Liver (tissue), 9 donors: ENCODE measurements around the gene LAMP1. TPM values are rescaled to one million over a fixed set of nuclear protein-coding genes. Genes with fewer than 3 reads are reported as not detected.

Experiments used
- DNase-seq: peaks from one replicate; pipeline ENCODE4 v3.0.0-alpha.2; 2017; ENCODE audit warnings: low spot score
- H3K27ac ChIP-seq, 2 donors: one replicate each; pipeline ENCODE4 v1.7.0; 2013; ENCODE audit warnings: inconsistent platforms in 2 of 2, low read length in 2 of 2, control low read depth in 1 of 2, low read depth in 1 of 2, mild to moderate bottlenecking in 1 of 2
- H3K27me3 ChIP-seq, 4 donors: one replicate each; pipeline versions ENCODE4 v1.6.1 to v1.7.0; 2013; ENCODE audit warnings: low read length in 3 of 4, inconsistent platforms in 1 of 4, mild to moderate bottlenecking in 1 of 4, moderate library complexity in 1 of 4; ENCODE audit not compliant: control insufficient read depth in 4 of 4, insufficient read depth in 4 of 4
- H3K36me3 ChIP-seq, 4 donors: one replicate each; pipeline versions ENCODE4 v1.6.1 to v1.7.0; 2013; ENCODE audit warnings: low read length in 3 of 4, mild to moderate bottlenecking in 3 of 4, low read depth in 1 of 4, moderate library complexity in 1 of 4; ENCODE audit not compliant: control insufficient read depth in 4 of 4, insufficient read depth in 3 of 4
- H3K4me1 ChIP-seq, 4 donors: one replicate each; pipeline versions ENCODE4 v1.6.1 to v1.7.0; 2013; ENCODE audit warnings: low read length in 3 of 4, mild to moderate bottlenecking in 3 of 4, moderate library complexity in 1 of 4; ENCODE audit not compliant: control insufficient read depth in 4 of 4, insufficient read depth in 4 of 4
- H3K4me3 ChIP-seq, 3 donors: one replicate each; pipeline versions ENCODE4 v1.6.1 to v1.7.0; 2013; ENCODE audit warnings: low read length in 3 of 3, control low read depth in 1 of 3, low read depth in 1 of 3, mild to moderate bottlenecking in 1 of 3
- H3K9ac ChIP-seq, 2 donors: one replicate each; pipeline ENCODE4 v1.7.0; 2013; ENCODE audit warnings: low read length in 2 of 2, mild to moderate bottlenecking in 2 of 2, moderate library complexity in 2 of 2, control low read depth in 1 of 2, low read depth in 1 of 2
- H3K9me3 ChIP-seq, 4 donors: one replicate each; pipeline versions ENCODE4 v1.6.1 to v1.7.0; 2013; ENCODE audit warnings: low read length in 3 of 4; ENCODE audit not compliant: control insufficient read depth in 4 of 4
- EGR1 ChIP-seq, 2 donors: IDR thresholded peaks; 2 replicates each; pipeline ENCODE4 v1.6.1; 2016 to 2018; ENCODE audit warnings: antibody characterized with exemption in 2 of 2, low read depth in 2 of 2
- FOXA1 ChIP-seq: IDR thresholded peaks from 2 replicates; pipeline ENCODE4 v1.6.1; 2016; ENCODE audit warnings: antibody characterized with exemption
- FOXA2 ChIP-seq: IDR thresholded peaks from 2 replicates; pipeline ENCODE4 v1.6.1; 2016; ENCODE audit warnings: antibody characterized with exemption
- GABPA ChIP-seq, 2 donors: IDR thresholded peaks in 1 of 2; conservative IDR thresholded peaks in 1 of 2; 2 replicates each; pipeline ENCODE4 v1.6.1; 2016; ENCODE audit warnings: antibody characterized with exemption in 2 of 2, mild to moderate bottlenecking in 1 of 2, moderate library complexity in 1 of 2
- HNF4A ChIP-seq, 2 donors: conservative IDR thresholded peaks; 2 replicates each; pipeline ENCODE4 v1.6.1; 2016; ENCODE audit warnings: antibody characterized with exemption in 2 of 2, mild to moderate bottlenecking in 2 of 2
- HNF4G ChIP-seq: IDR thresholded peaks from 2 replicates; pipeline ENCODE4 v1.6.1; 2016; ENCODE audit warnings: antibody characterized with exemption
- MAX ChIP-seq: IDR thresholded peaks from 2 replicates; pipeline ENCODE4 v1.6.1; 2016; ENCODE audit warnings: antibody characterized with exemption
- NR2F2 ChIP-seq: IDR thresholded peaks from 2 replicates; pipeline ENCODE4 v1.6.1; 2016; ENCODE audit warnings: antibody characterized with exemption
- RAD21 ChIP-seq, 2 donors: IDR thresholded peaks; 2 replicates each; pipeline ENCODE4 v1.6.1; 2016; ENCODE audit warnings: antibody characterized with exemption in 2 of 2, mild to moderate bottlenecking in 2 of 2
- SP1 ChIP-seq: IDR thresholded peaks from 2 replicates; pipeline ENCODE4 v1.6.1; 2018; ENCODE audit warnings: antibody characterized with exemption, mild to moderate bottlenecking
- TAF1 ChIP-seq: conservative IDR thresholded peaks from 2 replicates; pipeline ENCODE4 v1.6.1; 2016; ENCODE audit warnings: antibody characterized with exemption, mild to moderate bottlenecking
- YY1 ChIP-seq: IDR thresholded peaks from 2 replicates; pipeline ENCODE4 v1.6.1; 2016; ENCODE audit warnings: antibody characterized with exemption, mild to moderate bottlenecking
- ZBTB33 ChIP-seq: IDR thresholded peaks from 2 replicates; pipeline ENCODE4 v1.6.1; 2016; ENCODE audit warnings: antibody characterized with exemption
- WGBS: extraction: QIAGEN DNeasy Blood & Tissue Kit; methylation state at CpG from one replicate; pipeline ENCODE4 v1.1.7; 2013; 5-methylcytosine and 5-hydroxymethylcytosine counted together
- polyA plus RNA-seq, 2 donors: library from polyadenylated mRNA; stranded (reverse) in 1 of 2; unstranded in 1 of 2; fragments of 200-250 nt in 1 of 2; fragments of >200 nt in 1 of 2; fragmentation: Nextera tagmentation in 1 of 2; extraction: Ambion mirVana in 1 of 2; gene quantifications; one replicate each; pipeline versions ENCODE4 v1.2.1 to v1.2.3, GENCODE V29; 2013 to 2015
- total RNA-seq, 2 donors: library from RNA; depleted of rRNA; stranded (reverse); fragments of >200 nt; gene quantifications; one replicate each; pipeline ENCODE4 v1.2.3, GENCODE V29; 2014
- TF ChIP-seq, protein P1 (sequence below): IDR thresholded peaks from 2 replicates; pipeline ENCODE4 v1.6.1; 2016; ENCODE audit warnings: antibody characterized with exemption
- TF ChIP-seq, protein P2 (sequence below): IDR thresholded peaks from 2 replicates; pipeline ENCODE4 v1.6.1; 2016; ENCODE audit warnings: antibody characterized with exemption, mild to moderate bottlenecking
- donor health status: healthy.
- donor health status: healthy.
- donor health status: healthy.
- donor health status: healthy.
- donor health status: healthy.

Gene LAMP1
- total and polyA plus RNA-seq, 4 donors, result 24.4 to 160 (median 62.9) TPM

GRCh38 chr13:113349050-113349449, 52.0 kb downstream of the LAMP1 start:
- Histone ChIP-seq H3K9ac (no peak overlapping the region), H3K4me1 (no peaks in the 10 kb centered on the region), H3K4me3 (no peak overlapping the region), H3K9me3 (no peaks in the 10 kb centered on the region), H3K27me3 (no peaks in the 10 kb centered on the region), H3K27ac (no peak overlapping the region), H3K36me3 (peaks cover 8 to 44% (median 34%) of the 10 kb centered on the region in 4 donors)
- TF ChIP-seq ZBTB33, result no peak
- TF ChIP-seq SP1, result no peak
- TF ChIP-seq TAF1, result no peak
- TF ChIP-seq FOXA1, result no peak
- TF ChIP-seq, protein P1, sequence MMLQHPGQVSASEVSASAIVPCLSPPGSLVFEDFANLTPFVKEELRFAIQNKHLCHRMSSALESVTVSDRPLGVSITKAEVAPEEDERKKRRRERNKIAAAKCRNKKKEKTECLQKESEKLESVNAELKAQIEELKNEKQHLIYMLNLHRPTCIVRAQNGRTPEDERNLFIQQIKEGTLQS, result no peak
- no peak for TF ChIP-seq EGR1 (IDR thresholded peaks at IDR 0.05; ENCODE audit: low read depth in 2 of 2)
- no peak for TF ChIP-seq NR2F2
- no peak for TF ChIP-seq GABPA (IDR thresholded peaks at IDR 0.05 in 1 of 2, conservative IDR thresholded peaks at IDR 0.05 in 1 of 2)
- DNase-seq, result no peak
- WGBS, result 94% methylated on average over 6 of the region's 6 CpGs

- Histone ChIP-seq H3K4me3 (no peak overlapping the region), H3K9ac (no peak overlapping the region), H3K9me3 (no peaks in the 10 kb centered on the region), H3K4me1 (no peaks in the 10 kb centered on the region), H3K36me3 (peaks cover 8 to 43% (median 33%) of the 10 kb centered on the region in 4 donors), H3K27ac (no peak overlapping the region), H3K27me3 (no peaks in the 10 kb centered on the region)
- TF ChIP-seq HNF4G, result no peak
- TF ChIP-seq YY1, result no peak
- TF ChIP-seq MAX, result no peak
- TF ChIP-seq, protein P2, sequence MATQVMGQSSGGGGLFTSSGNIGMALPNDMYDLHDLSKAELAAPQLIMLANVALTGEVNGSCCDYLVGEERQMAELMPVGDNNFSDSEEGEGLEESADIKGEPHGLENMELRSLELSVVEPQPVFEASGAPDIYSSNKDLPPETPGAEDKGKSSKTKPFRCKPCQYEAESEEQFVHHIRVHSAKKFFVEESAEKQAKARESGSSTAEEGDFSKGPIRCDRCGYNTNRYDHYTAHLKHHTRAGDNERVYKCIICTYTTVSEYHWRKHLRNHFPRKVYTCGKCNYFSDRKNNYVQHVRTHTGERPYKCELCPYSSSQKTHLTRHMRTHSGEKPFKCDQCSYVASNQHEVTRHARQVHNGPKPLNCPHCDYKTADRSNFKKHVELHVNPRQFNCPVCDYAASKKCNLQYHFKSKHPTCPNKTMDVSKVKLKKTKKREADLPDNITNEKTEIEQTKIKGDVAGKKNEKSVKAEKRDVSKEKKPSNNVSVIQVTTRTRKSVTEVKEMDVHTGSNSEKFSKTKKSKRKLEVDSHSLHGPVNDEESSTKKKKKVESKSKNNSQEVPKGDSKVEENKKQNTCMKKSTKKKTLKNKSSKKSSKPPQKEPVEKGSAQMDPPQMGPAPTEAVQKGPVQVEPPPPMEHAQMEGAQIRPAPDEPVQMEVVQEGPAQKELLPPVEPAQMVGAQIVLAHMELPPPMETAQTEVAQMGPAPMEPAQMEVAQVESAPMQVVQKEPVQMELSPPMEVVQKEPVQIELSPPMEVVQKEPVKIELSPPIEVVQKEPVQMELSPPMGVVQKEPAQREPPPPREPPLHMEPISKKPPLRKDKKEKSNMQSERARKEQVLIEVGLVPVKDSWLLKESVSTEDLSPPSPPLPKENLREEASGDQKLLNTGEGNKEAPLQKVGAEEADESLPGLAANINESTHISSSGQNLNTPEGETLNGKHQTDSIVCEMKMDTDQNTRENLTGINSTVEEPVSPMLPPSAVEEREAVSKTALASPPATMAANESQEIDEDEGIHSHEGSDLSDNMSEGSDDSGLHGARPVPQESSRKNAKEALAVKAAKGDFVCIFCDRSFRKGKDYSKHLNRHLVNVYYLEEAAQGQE, result no peak
- TF ChIP-seq GABPA (IDR thresholded peaks at IDR 0.05 in 1 of 2, conservative IDR thresholded peaks at IDR 0.05 in 1 of 2), result no peak
- TF ChIP-seq ZBTB33, result no peak
- no peak for TF ChIP-seq SP1
- no peak for TF ChIP-seq RAD21 (IDR thresholded peaks at IDR 0.05)
- TF ChIP-seq TAF1, result no peak
- TF ChIP-seq HNF4A (conservative IDR thresholded peaks at IDR 0.05), result no peak
- TF ChIP-seq FOXA2, result no peak
- TF ChIP-seq, protein P1, result no peak
- DNase-seq, result no peak
- 93% methylated on average over 15 of the region's 15 CpGs for WGBS
Measured at GRCh38 chr13:113349491-113349890, 52.5 kb downstream of the LAMP1 start.
